SK-N-SH (cell line): ENCODE measurements around the gene WIPF3. TPM values are rescaled to one million over a fixed set of nuclear protein-coding genes. Genes with fewer than 3 reads are reported as not detected.

Experiments used
- CTCF ChIA-PET: fragments of 300-600, 350-600 bp; formaldehyde crosslinking; extraction: SDS; loops from one replicate; lab custom pipeline; 2021; lab: Yijun Ruan, JAX
- POLR2A ChIA-PET: fragments of 350-600 bp; sonication (Branson Sonifier 250); formaldehyde crosslinking; extraction: SDS; loops from one replicate; lab custom pipeline; 2020; ENCODE audit warnings: antibody characterized with exemption, inconsistent platforms; lab: Yijun Ruan, JAX
- DNase-seq: peaks from one replicate; pipeline ENCODE4 v3.0.0; 2012
- H2AFZ ChIP-seq: fragments of 200-600 bp; sonication (generic); 2 replicates; pipeline ENCODE4 v1.8.1; 2016; ENCODE audit warnings: antibody characterized with exemption, mild to moderate bottlenecking, low read depth
- H3F3A ChIP-seq: fragments of 200-600 bp; sonication (generic); replicated peaks from 2 replicates; pipeline ENCODE3; 2016; ENCODE audit warnings: antibody characterized with exemption, mild to moderate bottlenecking; ENCODE audit not compliant: insufficient read depth
- H3K27ac ChIP-seq, 2 experiments: fragments of 200-500 bp in 1 of 2; fragments of 200-600 bp in 1 of 2; sonication (Bioruptor generic) in 1 of 2; sonication (generic), shearing (Covaris generic) in 1 of 2; 2 replicates each; pipeline versions ENCODE4 v1.5.1 to v1.6.1; 2014 to 2016; ENCODE audit warnings: low read depth in 2 of 2, inconsistent platforms in 1 of 2, low read length in 1 of 2, mild to moderate bottlenecking in 1 of 2, mixed read lengths in 1 of 2
- H3K27me3 ChIP-seq: fragments of 200-600 bp; sonication (generic), shearing (Covaris generic); 2 replicates; pipeline ENCODE4 v1.6.1; 2016; ENCODE audit warnings: mixed run types; ENCODE audit not compliant: insufficient read depth
- H3K36me3 ChIP-seq, 2 experiments: fragments of 200-500 bp in 1 of 2; fragments of 200-600 bp in 1 of 2; sonication (Bioruptor generic) in 1 of 2; sonication (generic) in 1 of 2; replicated peaks in 1 of 2; 2 replicates each; pipeline versions ENCODE3 to v1.5.1; 2014 to 2016; ENCODE audit warnings: low read length in 1 of 2, mild to moderate bottlenecking in 1 of 2; ENCODE audit not compliant: insufficient read depth in 2 of 2, control insufficient read depth in 1 of 2
- H3K4me1 ChIP-seq, 2 experiments: fragments of 200-500 bp in 1 of 2; fragments of 200-600 bp in 1 of 2; sonication (Bioruptor generic) in 1 of 2; sonication (generic), shearing (Covaris generic) in 1 of 2; 2 replicates each; pipeline versions ENCODE4 v1.5.1 to v1.6.1; 2014 to 2016; ENCODE audit warnings: low read depth in 1 of 2, low read length in 1 of 2, mixed run types in 1 of 2; ENCODE audit not compliant: insufficient read depth in 2 of 2, control insufficient read depth in 1 of 2
- H3K4me2 ChIP-seq: fragments of 200-600 bp; sonication (generic), shearing (Covaris generic); 2 replicates; pipeline ENCODE4 v1.6.1; 2017; ENCODE audit warnings: mixed run types
- H3K4me3 ChIP-seq, 2 experiments: fragments of 200-500 bp in 1 of 2; fragments of 200-600 bp in 1 of 2; sonication (Bioruptor generic) in 1 of 2; sonication (generic), shearing (Covaris generic) in 1 of 2; 2 replicates each; pipeline versions ENCODE4 v1.5.1 to v1.8.1; 2014 to 2016; ENCODE audit warnings: low read depth in 2 of 2, inconsistent platforms in 1 of 2, low read length in 1 of 2, mild to moderate bottlenecking in 1 of 2, mixed read lengths in 1 of 2, moderate library complexity in 1 of 2
- H3K79me2 ChIP-seq: fragments of 200-600 bp; sonication (generic); 2 replicates; pipeline ENCODE4 v1.8.1; 2017; ENCODE audit warnings: mild to moderate bottlenecking; ENCODE audit not compliant: insufficient read depth
- H3K9ac ChIP-seq: fragments of 200-600 bp; sonication (generic); 2 replicates; pipeline ENCODE4 v1.6.1; 2017; ENCODE audit warnings: mixed run types
- H3K9me2 ChIP-seq: fragments of 200-600 bp; sonication (generic); 2 replicates; pipeline ENCODE4 v1.6.1; 2017; ENCODE audit warnings: mixed run types
- H3K9me3 ChIP-seq: fragments of 200-600 bp; sonication (generic); 2 replicates; pipeline ENCODE4 v1.6.1; 2017; ENCODE audit warnings: mixed run types, mild to moderate bottlenecking, moderate library complexity
- H4K20me1 ChIP-seq: fragments of 200-600 bp; sonication (generic); 2 replicates; pipeline ENCODE4 v1.6.1; 2017; ENCODE audit warnings: mild to moderate bottlenecking, mixed run types; ENCODE audit not compliant: insufficient read depth
- CHD2 ChIP-seq: fragments of 150-350 bp; IDR thresholded peaks from 2 replicates; pipeline ENCODE4 v1.6.1; 2018; ENCODE audit warnings: low read length; ENCODE audit not compliant: partially characterized antibody
- ELF1 ChIP-seq: IDR thresholded peaks from 2 replicates; pipeline ENCODE4 v1.4.0; 2012
- GABPA ChIP-seq: IDR thresholded peaks from 2 replicates; pipeline ENCODE4 v1.4.0; 2012; ENCODE audit warnings: low read depth, mild to moderate bottlenecking
- JUND ChIP-seq: IDR thresholded peaks from 2 replicates; pipeline ENCODE4 v1.4.0; 2012
- MEF2A ChIP-seq: IDR thresholded peaks from 2 replicates; pipeline ENCODE4 v1.4.0; 2012; ENCODE audit warnings: low read depth, borderline replicate concordance
- NFIC ChIP-seq: IDR thresholded peaks from 2 replicates; pipeline ENCODE4 v1.4.0; 2012; ENCODE audit warnings: borderline replicate concordance
- NRF1 ChIP-seq: IDR thresholded peaks from 2 replicates; pipeline ENCODE4 v1.6.1; 2012; ENCODE audit warnings: low read depth, mild to moderate bottlenecking, low read length
- POLR2AphosphoS5 ChIP-seq: IDR thresholded peaks from 2 replicates; pipeline ENCODE4 v1.6.1; 2012; ENCODE audit warnings: low read depth, low read length
- RAD21 ChIP-seq: IDR thresholded peaks from 2 replicates; pipeline ENCODE4 v1.6.1; 2012; ENCODE audit warnings: mild to moderate bottlenecking, low read length
- RCOR1 ChIP-seq: fragments of 150-350 bp; IDR thresholded peaks from 2 replicates; pipeline ENCODE4 v1.6.1; 2017; ENCODE audit warnings: antibody characterized with exemption, low read length
- RFX5 ChIP-seq: IDR thresholded peaks from 2 replicates; pipeline ENCODE4 v1.6.1; 2012; ENCODE audit warnings: mild to moderate bottlenecking, improper control_type of control experiment, low read length
- RXRA ChIP-seq: IDR thresholded peaks from 2 replicates; pipeline ENCODE4 v1.4.0; 2012; ENCODE audit warnings: low read depth, mild to moderate bottlenecking, borderline replicate concordance
- TAF1 ChIP-seq: IDR thresholded peaks from 2 replicates; pipeline ENCODE4 v1.6.1; 2012; ENCODE audit warnings: low read depth, mild to moderate bottlenecking, low read length, moderate library complexity, borderline replicate concordance
- TCF12 ChIP-seq: IDR thresholded peaks from 2 replicates; pipeline ENCODE4 v1.4.0; 2012
- TEAD4 ChIP-seq: IDR thresholded peaks from 2 replicates; pipeline ENCODE4 v1.4.0; 2012; ENCODE audit warnings: mild to moderate bottlenecking, borderline replicate concordance; ENCODE audit not compliant: insufficient read depth
- YY1 ChIP-seq: IDR thresholded peaks from 2 replicates; pipeline ENCODE4 v1.4.0; 2012; ENCODE audit warnings: low read depth, mild to moderate bottlenecking
- WGBS: methylation state at CpG from one replicate; pipeline ENCODE4 v1.1.6; 2017; ENCODE audit warnings: low lambda C conversion rate; 5-methylcytosine and 5-hydroxymethylcytosine counted together
- polyA plus RNA-seq, 3 experiments: library from polyadenylated mRNA; depleted of rRNA; stranded (reverse); fragments of >200 nt; gene quantifications; 2 replicates each; pipeline ENCODE4 v1.2.3, GENCODE V29; 2012
- TF ChIP-seq, protein P1 (sequence below): fragments of 150-350 bp; IDR thresholded peaks from 2 replicates; pipeline ENCODE4 v1.6.1; 2016; ENCODE audit warnings: mild to moderate bottlenecking, low read depth, low read length
- TF ChIP-seq, protein P2 (sequence below): IDR thresholded peaks from 2 replicates; pipeline ENCODE4 v1.4.0; 2012; ENCODE audit warnings: low read depth, borderline replicate concordance
- TF ChIP-seq, protein P3 (sequence below): IDR thresholded peaks from 2 replicates; pipeline ENCODE4 v1.4.0; 2012; ENCODE audit warnings: low read depth, borderline replicate concordance
- TF ChIP-seq, protein P4 (sequence below): fragments of 150-350 bp; IDR thresholded peaks from 2 replicates; pipeline ENCODE4 v1.6.1; 2017; ENCODE audit warnings: antibody characterized with exemption, low read length, low read depth, borderline replicate concordance
- TF ChIP-seq, protein P5 (sequence below): IDR thresholded peaks from 2 replicates; pipeline ENCODE4 v1.4.0; 2012; ENCODE audit warnings: low read depth

WIPF3 gene
- polyA plus RNA-seq, 1 of the 3 experiments (the other 2 are of a cell fraction), result 0.02 TPM

DNA sequence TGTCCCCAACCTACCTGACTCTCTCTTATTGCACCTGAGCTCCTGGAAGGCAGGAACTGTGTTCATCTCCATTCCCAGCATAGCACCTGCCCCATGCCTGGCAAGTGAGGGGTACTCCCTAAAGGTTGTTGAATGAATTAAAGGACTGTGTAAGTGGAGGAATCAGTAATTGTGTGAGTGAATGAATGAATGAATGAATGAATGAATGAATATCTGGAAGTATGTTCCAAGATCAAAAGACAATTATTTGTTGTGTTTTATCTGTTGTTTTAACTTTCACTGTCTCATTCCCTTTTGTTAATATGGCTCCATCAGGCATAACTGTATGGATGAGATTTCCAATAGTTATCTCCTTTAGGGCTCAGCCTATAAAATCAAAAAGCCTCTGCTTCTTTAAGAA, 4.0 kb downstream of the WIPF3 start:
- H3K4me2 ChIP-seq, result no peak overlapping the region

DNA sequence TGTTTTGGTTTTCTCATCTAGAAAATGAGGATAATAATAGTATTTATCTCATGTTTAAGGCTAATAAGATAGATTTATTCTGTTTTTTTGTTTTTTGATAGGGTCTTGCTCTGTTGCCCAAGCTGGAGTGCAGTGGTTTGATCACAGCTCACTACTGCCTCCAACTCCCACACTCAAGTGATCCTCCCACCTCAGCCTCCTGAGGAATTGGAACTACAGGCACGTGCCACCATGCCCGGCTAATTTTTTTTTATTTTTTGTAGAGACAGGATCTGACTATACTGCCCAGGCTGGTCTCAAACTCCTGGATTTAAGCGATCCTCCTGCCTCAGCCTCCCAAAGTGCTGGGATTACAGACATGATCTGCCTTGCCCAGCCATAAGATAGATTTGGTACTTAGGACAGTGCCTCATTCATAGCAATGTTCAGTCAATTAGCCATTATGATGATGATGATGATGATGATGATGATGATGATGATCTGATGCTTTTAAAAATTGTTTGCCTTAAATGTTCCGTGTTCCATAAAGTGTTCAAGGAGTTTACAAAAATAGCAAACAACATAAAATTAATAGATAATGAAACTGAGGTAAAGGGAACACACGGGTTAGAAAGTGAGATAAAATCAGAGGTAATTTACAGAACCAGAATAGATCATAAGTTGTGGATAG, 4.6 kb downstream of the WIPF3 start:
- H3K79me2 ChIP-seq, result no peaks in the 10 kb centered on the region
- H3K9me2 ChIP-seq, result no peaks in the 10 kb centered on the region
- H3K27me3 ChIP-seq, result peaks cover 49% of the 10 kb centered on the region
- CTCF ChIA-PET, result interaction anchor here (0.7 to 1.1 kb wide), 2 partner anchors 10 to 232 kb away, joined by 3 read pairs; no protein-coding TSS in a partner anchor
- no peak overlapping the region for H2AFZ ChIP-seq
- no peaks in the 10 kb centered on the region for H3F3A ChIP-seq
- no peak overlapping the region for H3K4me2 ChIP-seq
- WGBS, result 47% methylated on average over 5 of the region's 5 CpGs
- H3K27ac ChIP-seq, result no peak overlapping the region
- TF ChIP-seq RAD21 (no peak), CHD2 (no peak), RCOR1 (no peak), YY1 (no peak), RXRA (no peak), POLR2AphosphoS5 (no peak), NFIC (no peak), TAF1 (no peak), MEF2A (no peak), JUND (no peak), NRF1 (no peak), ELF1 (no peak), GABPA (no peak)
- TF ChIP-seq, protein P1, sequence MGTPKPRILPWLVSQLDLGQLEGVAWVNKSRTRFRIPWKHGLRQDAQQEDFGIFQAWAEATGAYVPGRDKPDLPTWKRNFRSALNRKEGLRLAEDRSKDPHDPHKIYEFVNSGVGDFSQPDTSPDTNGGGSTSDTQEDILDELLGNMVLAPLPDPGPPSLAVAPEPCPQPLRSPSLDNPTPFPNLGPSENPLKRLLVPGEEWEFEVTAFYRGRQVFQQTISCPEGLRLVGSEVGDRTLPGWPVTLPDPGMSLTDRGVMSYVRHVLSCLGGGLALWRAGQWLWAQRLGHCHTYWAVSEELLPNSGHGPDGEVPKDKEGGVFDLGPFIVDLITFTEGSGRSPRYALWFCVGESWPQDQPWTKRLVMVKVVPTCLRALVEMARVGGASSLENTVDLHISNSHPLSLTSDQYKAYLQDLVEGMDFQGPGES, result no peak
- TF ChIP-seq, protein P2, sequence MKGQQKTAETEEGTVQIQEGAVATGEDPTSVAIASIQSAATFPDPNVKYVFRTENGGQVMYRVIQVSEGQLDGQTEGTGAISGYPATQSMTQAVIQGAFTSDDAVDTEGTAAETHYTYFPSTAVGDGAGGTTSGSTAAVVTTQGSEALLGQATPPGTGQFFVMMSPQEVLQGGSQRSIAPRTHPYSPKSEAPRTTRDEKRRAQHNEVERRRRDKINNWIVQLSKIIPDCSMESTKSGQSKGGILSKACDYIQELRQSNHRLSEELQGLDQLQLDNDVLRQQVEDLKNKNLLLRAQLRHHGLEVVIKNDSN, result no peak
- TF ChIP-seq, protein P3, sequence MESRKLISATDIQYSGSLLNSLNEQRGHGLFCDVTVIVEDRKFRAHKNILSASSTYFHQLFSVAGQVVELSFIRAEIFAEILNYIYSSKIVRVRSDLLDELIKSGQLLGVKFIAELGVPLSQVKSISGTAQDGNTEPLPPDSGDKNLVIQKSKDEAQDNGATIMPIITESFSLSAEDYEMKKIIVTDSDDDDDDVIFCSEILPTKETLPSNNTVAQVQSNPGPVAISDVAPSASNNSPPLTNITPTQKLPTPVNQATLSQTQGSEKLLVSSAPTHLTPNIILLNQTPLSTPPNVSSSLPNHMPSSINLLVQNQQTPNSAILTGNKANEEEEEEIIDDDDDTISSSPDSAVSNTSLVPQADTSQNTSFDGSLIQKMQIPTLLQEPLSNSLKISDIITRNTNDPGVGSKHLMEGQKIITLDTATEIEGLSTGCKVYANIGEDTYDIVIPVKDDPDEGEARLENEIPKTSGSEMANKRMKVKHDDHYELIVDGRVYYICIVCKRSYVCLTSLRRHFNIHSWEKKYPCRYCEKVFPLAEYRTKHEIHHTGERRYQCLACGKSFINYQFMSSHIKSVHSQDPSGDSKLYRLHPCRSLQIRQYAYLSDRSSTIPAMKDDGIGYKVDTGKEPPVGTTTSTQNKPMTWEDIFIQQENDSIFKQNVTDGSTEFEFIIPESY, result no peak
- TF ChIP-seq, protein P4, sequence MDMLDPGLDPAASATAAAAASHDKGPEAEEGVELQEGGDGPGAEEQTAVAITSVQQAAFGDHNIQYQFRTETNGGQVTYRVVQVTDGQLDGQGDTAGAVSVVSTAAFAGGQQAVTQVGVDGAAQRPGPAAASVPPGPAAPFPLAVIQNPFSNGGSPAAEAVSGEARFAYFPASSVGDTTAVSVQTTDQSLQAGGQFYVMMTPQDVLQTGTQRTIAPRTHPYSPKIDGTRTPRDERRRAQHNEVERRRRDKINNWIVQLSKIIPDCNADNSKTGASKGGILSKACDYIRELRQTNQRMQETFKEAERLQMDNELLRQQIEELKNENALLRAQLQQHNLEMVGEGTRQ, result no peak
- TF ChIP-seq, protein P5, sequence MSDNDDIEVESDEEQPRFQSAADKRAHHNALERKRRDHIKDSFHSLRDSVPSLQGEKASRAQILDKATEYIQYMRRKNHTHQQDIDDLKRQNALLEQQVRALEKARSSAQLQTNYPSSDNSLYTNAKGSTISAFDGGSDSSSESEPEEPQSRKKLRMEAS, result no peak
- H3K4me3 ChIP-seq, result no peak overlapping the region
- no peak for DNase-seq
- POLR2A ChIA-PET, result no interaction called here
- H4K20me1 ChIP-seq, result no peaks in the 10 kb centered on the region
- no peaks in the 10 kb centered on the region for H3K9me3 ChIP-seq
- no peak overlapping the region for H3K9ac ChIP-seq
- no peaks in the 10 kb centered on the region for H3K36me3 ChIP-seq
- peaks cover 0 to 4% of the 10 kb centered on the region in 2 experiments; a peak in 1 of 4 replicates for H3K4me1 ChIP-seq

More for the DNA sequence above, 4.0 kb downstream of the WIPF3 start:
- H3K9me2 ChIP-seq, result no peaks in the 10 kb centered on the region
- H3K27ac ChIP-seq, result no peak overlapping the region
- no peak overlapping the region for H3K4me3 ChIP-seq
- H4K20me1 ChIP-seq, result no peaks in the 10 kb centered on the region
- H3F3A ChIP-seq, result no peaks in the 10 kb centered on the region
- no peak for DNase-seq
- H3K9me3 ChIP-seq, result no peaks in the 10 kb centered on the region
- POLR2A ChIA-PET, result no interaction called here
- TF ChIP-seq TEAD4, result no peak
- no peak for TF ChIP-seq ELF1
- no peak for TF ChIP-seq NFIC
- TF ChIP-seq GABPA, result no peak
- TF ChIP-seq NRF1, result no peak
- no peak for TF ChIP-seq TCF12
- TF ChIP-seq RFX5, result no peak
- H2AFZ ChIP-seq, result no peak overlapping the region
- H3K4me1 ChIP-seq, result peaks cover 0 to 4% of the 10 kb centered on the region in 2 experiments; a peak in 1 of 4 replicates
- H3K79me2 ChIP-seq, result no peaks in the 10 kb centered on the region
- H3K9ac ChIP-seq, result no peak overlapping the region
- H3K27me3 ChIP-seq, result peaks cover 55% of the 10 kb centered on the region
- no peaks in the 10 kb centered on the region for H3K36me3 ChIP-seq
- CTCF ChIA-PET, result interaction anchor here (0.7 to 1.0 kb wide), 2 partner anchors 24 to 232 kb away, joined by 3 read pairs; no protein-coding TSS in a partner anchor
